ENCODE measurements around the gene SERBP1. TPM values are rescaled to one million over a fixed set of nuclear protein-coding genes. Genes with fewer than 3 reads are reported as not detected.
A peak's percentile ranks its signal among the peaks of the same experiment; 100 is the strongest.
"Not testable (repeated sequence)": the region's sequence is repeated elsewhere in the genome, so short reads cannot be mapped to it uniquely, and the experiment has no call there.

The SERBP1 gene
- polyA plus RNA-seq, 1 donor = 437 TPM

DNA sequence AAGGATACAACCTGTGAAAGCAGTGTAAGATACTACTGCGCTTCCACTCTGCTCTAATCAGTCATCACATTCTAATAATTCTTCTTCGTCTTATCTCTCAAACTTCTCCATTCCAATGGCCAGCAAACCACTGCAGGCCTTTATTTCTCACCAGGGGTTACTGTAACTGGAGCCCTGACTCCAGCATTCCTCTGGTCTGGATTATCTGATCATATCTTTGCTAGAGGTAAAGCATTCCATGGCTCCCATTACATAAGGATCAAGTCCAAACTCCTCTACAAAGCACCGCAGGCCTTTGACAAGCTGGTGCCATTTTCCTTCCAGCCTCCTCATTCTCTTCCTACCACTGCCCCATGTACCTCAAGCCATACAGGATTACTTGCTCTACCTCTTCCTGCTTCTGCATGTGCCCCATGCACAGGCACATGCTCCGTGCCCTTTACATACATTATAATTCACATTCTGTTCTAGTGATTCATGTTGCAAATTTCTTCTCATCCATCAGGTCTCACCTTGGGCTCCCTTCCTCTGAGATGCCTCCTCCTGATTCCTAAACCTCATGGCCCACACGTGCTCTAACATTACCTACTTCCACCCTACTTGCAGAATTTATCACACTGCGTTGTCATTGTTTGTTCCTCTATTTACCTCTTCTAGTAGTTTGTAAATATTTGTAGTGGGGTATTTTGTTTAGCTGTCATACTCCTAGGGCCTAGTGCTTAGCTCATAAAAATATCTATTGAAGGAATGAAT, 9.3 kb upstream of the SERBP1 start:
- DNase-seq = no peak

- no peak for DNase-seq
Measured at GRCh38 chr1:67437961-67438360, 7.8 kb upstream of the SERBP1 start.

GRCh38 chr1:67436511-67437055, 6.4 kb upstream of the SERBP1 start:
- DNase-seq = no peak

- DNase-seq = no peak
Measured at GRCh38 chr1:67434491-67434890, 4.3 kb upstream of the SERBP1 start.

GRCh38 chr1:67433837-67434236, 3.6 kb upstream of the SERBP1 start:
- no peak for DNase-seq

GRCh38 chr1:67432745-67433144, 2.5 kb upstream of the SERBP1 start:
- DNase-seq = no peak

DNA sequence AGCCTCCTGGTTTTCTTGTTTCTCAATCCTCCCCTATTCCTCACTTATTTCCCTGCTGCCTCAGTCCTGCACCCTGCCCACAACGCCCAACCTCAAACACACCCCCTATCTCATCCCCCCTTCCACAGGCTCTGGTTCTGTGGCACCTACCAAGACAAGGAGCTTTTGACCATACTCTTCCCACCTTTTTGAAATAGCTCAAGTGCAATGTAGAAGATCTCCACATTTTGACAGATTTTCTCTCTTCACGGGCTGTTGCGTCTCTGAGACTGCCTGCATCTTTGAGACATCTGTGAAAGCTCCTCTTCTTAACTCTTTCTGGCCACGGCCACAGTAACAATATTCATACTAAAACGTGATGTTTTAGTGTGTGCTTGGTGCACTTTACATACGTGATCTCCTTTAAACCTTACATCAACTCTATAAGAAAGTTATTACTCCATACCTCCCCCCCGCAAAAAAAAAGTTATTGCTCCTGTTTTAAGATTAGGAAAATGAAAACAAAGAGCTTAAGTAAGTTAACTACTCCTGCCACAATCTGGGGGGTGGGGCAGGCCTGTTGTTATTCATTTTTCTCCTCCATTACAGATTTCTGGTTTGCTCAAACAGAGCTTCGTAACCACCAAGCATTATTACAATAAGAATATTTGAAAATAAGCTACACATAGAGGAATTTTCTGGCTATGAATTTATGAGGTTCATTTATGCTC, 1.8 kb upstream of the SERBP1 start:
- no peak for DNase-seq

DNA sequence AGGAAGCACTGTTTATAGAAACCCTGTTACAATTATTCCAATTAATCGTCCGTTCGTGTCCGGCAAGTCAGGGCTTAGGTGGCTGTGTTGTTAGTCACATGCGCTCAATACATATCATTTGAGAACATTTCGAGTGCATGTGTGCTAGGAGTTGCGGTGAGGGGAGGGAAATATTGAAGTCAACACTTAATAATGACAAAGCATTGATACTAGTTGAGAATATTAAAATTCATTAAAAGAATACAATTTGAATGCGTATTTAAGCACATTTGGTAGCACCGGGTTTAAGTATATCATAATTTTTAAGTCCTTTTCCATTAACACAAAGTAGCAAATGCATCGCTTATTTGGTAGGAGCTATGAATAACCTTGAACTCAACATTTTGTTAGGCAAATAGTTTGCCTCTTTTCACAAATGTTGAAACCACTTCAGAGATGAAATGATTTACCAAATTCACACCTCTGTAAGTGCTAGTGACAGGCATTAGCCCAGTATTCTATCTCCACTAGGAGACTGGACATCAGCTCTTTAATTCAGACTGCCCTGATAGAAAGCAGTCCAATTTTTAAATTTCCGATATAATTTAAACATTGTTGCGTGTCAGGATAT, 1.1 kb upstream of the SERBP1 start:
- no peak for DNase-seq

GRCh38 chr1:67429528-67430357, 459 bp downstream of the SERBP1 start:
- peak; percentile 52 for DNase-seq

DNA sequence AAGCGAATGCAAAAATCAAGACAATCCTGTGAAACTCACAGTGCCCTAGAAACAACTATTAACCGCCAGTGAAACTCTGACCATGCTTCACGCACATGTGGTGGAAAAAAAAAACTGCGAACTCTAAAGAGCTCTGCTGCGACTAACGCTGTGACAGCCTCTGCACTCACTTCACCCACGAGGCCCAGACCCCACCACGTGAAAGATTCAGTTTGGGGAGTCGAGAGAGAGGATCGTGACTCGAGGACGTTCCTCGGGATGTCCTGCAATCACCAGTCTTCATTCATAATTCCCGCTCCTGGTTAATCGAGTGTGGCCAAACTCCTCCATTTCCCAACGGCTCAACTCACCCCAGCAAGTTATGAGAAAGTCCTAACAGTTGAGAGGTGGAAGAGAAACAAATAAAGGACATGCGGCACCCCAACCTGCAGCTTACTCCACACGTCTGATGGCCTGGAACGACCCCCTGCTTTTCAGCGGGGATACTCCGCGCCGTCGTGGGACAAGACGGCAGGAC, 1.1 kb downstream of the SERBP1 start:
- peak; percentile 29 for DNase-seq

DNA sequence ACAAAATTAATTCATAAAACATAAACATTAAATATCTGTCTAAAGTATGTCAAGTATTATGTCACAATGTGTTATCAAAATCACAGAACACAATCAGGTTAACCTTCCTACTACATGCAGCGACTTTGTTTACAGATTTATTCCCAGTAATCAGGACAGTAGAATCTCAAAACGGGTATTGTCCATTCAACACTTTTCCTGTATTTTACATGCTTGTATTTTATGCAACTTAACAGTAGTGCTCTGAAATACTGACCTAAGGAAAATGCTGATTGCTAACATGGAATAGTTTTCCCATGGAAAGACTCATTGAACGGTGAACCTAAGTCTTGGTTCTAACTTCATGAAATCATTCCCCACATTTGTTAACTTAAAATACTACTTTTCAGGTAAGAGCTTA, 2.3 kb downstream of the SERBP1 start:
- DNase-seq = no peak

DNA sequence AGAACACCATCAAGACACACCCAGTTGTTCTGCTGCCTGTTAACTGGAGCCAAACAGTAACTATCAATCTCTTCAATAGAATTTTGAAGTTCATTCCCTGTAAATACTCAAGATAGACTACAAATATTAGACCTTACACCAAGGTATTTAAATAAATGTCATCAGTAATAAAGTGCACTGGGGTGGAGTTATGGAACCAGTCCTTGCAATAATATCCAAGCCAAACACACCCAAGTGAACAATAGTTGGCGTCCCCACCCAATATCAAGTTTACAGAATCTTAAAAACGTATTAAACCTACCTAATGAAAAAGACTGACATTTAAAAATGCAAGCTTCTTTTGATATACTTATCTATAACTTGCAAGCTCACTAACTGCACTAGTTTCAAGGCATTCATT, 2.7 kb downstream of the SERBP1 start:
- DNase-seq = no peak

GRCh38 chr1:67420835-67421492, 9.2 kb downstream of the SERBP1 start:
- DNase-seq = no peak

DNA sequence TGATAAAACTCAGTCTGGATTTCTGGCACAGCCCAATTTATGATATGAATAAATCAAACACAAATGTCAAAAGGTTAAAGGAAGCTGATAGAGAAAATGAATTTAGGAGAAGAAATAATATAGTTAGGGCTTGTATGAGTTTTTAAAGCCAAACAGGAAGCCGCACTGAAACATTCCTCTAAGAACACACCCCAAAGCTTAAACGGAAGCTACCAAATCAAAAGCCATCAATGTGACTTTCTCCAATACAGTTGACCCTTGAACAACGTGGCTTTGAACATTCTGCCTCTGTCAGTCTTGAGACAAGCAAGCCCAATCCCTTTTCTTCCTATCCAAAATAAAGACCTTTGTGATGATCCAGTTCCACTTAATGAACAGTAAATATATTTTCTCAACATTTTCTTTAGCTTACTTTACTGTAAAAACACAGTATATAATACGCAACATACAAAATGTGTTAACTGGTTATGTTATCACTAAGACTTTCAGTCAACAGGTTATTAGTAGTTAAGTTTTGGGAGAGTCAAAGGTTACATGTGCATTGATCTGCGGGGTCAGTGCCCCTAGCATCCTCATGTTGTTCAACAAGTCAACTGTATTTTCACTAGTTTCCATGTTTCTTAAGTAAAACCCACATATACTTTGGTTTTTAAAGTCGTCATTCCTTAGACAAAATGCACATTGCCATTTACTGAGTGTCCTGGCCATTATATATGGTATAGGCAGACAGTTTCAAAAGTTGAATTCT, 11.2 kb downstream of the SERBP1 start:
- no peak for DNase-seq

GRCh38 chr1:67417733-67418132, 12.5 kb downstream of the SERBP1 start:
- not testable (repeated sequence) for DNase-seq

DNA sequence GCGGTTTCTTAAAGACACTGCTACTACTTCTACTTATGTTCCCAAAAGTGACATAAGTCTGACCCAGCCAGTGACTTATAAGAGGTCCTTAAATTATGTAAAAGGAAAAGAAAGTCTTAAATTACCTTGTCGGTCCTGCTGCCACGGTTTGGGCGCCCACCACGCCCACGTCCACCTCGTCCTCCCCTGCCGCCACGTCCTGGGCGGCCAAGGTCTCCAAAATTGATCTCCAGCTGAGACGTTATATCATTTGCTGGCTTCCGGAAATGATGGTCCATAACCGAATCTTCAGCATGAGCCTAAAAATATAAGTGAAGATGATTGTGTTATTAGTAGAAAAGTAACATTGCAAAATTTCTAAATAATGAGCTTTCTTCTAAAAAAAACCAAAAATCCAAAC, 15.2 kb downstream of the SERBP1 start:
- DNase-seq = no peak

DNA sequence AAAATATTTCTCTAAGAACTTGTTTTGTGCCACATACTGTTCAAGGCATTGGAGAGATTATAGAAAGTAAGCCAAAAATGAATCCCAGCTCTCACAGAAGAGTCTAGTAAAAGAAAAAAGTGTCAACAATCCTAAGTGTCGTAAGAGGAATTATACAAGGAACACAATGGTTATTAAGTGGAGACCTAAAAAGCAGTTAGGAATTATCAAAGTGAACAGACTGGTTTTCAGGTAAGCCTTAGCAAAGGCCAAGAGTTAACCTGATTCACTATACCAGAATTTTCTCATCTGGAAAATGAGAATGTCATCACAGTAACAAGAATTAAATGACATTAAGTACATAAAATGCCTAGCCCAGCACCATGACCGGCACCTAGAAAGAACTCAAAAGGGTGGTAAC, 15.6 kb downstream of the SERBP1 start:
- DNase-seq = no peak

DNA sequence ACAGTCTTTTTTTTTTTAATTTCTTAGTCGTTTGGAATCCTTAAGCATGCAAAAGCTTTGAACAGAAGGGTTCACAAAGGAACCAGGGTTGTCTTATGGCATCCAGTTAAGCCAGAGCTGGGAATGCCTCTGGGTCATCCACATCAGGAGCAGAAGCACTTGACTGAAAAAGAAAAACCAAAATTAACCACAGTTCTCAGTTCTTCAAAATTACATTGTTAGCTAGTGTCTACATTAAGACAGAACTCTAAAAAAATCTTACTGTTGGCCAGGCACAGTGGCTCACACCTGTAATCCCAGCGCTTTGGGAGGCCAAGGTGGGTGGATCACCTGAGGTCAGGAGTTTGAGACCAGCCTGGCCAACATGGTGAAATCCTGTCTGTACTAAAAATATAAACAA, 17.1 kb downstream of the SERBP1 start:
- not testable (repeated sequence) for DNase-seq

DNA sequence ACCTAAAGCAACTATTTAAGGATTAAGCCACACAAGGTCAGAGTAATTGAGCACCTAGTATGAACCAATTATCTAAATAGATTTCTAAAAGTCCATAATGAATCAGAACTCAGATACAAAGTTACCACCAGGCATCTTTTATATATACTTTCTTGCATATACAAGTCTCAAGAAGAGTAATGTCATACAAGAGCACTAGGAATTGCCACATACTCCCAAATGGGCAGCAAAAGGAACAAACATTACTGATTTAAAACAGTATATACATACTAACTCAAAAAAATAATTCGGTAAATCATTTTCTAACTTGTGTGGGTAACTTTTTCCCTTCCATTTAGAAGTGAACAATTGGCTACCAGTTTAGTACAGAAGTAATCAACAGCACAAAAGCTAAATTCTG, 22.1 kb downstream of the SERBP1 start:
- no peak for DNase-seq

GRCh38 chr1:67407498-67407897, 22.7 kb downstream of the SERBP1 start:
- no peak for DNase-seq

Measured in hindlimb muscle (tissue), 1 donor.